ENCODE results near the gene CFAP74. TPM values are rescaled to one million over a fixed set of nuclear protein-coding genes. Genes with fewer than 3 reads are reported as not detected.
"Not testable (repeated sequence)": the region's sequence is repeated elsewhere in the genome, so short reads cannot be mapped to it uniquely, and the experiment has no call there.

CFAP74 gene
- total RNA-seq, 1 donor from 2014 or later, result not detected

DNA sequence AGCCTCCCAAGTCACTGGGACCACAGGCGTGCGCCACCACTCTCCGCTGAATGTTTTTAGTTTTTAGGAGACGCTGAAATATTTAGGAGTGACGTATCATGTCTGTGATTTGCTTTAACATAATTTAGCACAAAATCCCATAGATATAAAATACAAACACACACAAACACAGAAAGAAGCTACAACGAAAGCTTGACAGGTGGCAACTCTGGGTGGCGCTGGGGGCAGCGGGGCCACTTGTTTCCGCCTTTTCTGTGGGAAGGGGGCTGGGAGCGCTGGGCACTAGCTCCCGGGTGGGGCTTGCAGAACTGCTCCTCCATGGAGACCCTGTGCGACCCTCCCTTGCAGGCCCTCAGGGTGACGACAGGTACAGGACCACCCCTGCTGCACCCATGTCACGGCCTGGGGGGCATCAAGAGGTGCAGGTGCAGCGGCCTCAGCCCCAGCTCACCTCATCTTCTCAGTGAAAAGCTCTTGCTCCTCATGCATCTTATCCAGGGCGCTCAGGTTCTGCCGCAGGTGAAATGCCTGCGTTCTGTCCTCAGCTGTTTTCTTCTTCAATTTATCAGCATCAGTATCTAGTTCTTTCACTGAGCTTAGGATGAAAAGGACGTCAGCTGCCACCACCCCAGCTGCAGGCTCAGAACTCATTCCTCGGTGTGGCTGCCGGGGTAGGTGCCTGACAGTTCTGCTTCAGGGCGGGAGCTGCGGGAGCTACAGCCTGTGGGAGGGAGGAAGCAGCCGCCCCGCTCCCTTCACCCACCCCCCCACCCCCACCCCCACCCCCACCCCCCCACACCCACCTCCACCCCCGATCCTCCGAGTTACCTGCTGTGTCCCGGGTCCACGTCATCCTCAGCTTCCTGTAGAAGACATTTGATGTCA, 15.3 kb downstream of the CFAP74 start:
- intact Hi-C loops (cut with micrococcal nuclease), result no loop called here

DNA sequence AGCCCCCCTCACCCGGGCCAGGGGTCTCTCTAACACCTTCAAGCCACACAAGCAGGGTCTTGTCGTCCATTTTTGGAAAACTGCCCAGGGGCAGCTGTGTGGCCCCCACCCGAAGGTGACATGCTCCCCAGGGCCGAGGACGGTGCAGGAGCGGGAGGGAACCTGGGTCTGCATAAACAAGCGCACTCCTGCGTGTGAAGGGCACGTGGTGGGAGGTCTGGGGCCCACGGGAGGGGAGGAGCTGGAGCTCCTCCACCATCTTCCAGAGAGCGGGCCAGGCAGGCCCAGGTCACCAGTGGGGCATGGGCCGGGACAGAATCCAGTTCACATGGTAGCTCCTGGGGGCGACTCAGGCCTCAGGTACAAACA, 16.5 kb downstream of the CFAP74 start:
- intact Hi-C loops (cut with micrococcal nuclease), result no loop called here

DNA sequence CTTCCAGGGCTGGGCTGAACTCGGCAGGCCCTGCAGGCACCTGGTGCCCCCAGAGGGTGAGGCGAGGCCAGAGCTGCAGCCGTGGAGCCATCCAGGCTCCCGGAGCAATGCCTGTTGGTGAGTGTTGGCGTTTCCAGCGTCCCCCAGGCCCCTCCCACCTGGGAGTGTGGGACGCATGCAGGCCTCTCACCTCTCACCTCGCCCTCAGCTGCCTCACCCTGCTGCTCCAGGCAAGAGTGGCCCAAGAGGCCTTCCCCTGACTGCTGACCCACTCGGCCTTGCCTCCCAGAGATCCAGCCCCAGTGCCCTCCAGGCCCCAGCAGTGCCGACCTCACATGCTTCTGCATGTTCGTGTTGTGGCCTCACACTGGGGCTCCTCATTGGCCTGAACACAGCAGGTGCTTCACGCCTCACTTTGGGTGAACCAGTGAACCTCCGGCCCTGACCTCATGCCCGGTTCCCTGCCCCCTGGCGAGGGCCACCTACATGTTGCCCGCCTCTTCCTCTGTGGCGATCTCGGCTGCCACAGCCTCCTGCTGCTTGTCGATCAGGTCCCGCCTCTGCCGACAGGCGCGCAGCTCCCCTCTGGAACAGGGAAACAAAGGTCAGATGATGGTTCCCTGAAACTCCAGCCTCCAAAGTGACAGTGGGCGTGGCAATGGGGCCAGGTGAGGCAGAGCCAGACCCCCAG, 17.0 kb downstream of the CFAP74 start:
- intact Hi-C loops (cut with micrococcal nuclease), result no loop called here

DNA sequence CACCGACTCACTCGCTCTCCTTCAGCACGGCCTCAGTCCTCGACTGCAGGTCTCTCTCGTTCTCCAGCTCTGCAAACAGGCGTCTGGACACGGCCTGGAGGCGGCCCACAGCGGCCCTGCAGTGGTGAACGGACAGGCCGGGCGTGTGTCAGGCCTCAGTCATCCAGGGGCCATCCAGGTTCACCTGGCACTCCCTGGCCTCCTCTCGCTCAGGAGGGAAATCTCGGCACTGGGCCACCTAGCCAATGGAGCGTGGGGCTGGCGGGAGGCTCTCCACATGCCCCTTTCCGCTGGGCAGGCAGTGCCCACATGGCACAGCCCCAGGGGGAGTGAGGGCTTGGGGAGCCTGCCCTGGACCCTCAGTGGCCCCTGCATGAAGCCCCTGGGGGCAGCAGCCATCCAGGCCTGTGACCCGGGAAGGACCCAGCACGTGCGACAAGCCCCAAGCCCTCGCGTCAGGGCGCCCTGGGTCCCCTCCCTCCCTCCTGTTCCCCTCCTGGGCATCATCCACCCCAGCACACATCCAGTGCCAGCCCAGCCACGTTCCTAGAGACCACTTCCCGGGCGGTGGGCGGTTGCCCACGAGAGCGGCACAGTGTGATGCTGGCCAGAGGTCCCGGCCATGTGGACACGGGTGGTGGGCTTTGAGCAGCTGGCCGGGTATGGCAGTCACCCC, 18.1 kb downstream of the CFAP74 start:
- intact Hi-C loops (cut with micrococcal nuclease), result no loop called here

DNA sequence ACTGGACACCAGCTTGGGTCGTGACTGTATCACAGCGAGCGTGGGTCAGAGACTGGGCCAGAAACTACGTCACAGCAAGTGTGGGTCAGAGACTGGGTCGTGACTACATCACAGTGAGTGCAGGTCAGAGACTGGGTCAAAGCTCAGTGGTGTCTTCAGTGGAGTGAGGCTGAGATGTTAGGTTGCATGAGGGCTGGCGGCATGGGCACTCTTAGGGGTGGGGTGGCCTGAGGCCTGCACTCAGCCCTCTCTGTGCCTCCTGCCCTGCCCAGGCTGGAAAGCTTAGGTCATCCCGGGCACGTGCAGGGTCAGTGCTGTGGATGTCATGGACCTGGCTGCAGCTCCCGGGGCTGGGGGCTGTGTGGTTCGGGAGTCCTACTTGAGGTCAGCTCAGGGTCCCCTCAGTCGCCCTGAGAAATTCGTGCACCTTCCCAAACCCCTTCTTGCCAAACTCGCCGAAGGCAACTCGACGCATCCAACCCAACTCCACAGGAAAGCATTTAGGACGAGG, 19.0 kb downstream of the CFAP74 start:
- intact Hi-C loops (cut with micrococcal nuclease), result no loop called here

DNA sequence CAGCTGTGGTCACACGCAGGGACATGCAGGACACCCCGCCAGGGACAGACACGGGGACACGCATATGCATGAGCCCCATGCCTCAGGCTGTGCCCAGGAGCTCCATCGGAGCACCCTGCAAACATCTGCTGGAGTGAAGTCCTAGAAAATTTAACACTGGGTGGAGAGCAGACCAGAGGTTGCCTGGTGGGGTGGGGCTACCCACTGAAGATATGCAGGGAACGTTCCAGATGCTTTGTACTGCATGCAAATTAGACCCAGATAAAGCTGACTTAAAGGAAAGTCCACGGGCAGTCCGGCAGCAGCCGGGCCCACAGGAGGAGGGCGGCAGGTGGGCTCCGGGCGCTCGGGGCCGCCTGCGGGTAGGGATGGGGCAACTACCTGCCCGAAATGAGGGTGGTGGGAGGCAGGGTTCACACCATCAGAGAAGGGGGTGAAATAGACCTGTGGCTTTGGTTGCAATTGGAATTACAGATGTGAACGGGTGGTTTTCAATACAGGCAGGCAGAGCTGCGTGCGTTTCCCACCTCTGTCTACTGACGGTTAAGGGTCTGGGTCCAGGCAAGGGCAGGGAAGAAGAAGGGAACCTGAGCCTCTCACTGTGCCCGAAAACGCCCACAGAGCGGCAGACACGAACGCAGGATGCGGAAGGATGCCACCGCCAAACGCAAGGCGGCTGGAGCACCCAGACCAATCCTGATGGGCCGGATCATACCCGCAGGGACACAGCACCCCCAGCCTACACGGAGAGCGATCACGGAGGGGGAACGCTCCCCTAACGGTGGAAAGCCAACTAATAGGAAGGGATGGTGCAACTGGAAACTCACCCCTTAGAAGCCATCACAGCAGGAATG, 21.0 kb downstream of the CFAP74 start:
- intact Hi-C loops (cut with micrococcal nuclease), result no loop called here

DNA sequence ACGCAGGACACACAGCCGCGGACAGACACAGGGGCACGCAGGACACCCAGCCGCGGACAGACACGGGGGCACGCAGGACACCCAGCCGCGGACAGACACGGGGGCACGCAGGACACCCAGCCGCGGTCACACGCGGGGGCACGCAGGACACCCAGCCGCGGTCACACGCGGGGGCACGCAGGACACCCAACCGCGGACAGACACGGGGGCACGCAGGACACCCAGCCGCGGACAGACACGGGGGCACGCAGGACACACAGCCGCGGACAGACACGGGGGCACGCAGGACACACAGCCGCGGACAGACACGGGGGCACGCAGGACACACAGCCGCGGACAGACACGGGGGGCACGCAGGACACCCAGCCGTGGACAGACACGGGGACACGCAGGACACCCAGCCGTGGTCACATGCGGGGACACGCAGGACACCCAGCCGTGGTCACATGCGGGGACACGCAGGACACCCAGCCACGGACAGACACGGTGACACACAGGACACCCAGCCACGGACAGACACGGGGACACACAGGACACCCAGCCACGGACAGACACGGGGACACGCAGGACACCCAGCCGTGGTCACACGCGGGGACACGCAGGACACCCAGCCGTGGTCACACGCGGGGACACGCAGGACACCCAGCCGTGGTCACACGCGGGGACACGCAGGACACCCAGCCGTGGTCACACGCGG, 21.8 kb downstream of the CFAP74 start:
- intact Hi-C loops (cut with micrococcal nuclease), result not testable (repeated sequence)

DNA sequence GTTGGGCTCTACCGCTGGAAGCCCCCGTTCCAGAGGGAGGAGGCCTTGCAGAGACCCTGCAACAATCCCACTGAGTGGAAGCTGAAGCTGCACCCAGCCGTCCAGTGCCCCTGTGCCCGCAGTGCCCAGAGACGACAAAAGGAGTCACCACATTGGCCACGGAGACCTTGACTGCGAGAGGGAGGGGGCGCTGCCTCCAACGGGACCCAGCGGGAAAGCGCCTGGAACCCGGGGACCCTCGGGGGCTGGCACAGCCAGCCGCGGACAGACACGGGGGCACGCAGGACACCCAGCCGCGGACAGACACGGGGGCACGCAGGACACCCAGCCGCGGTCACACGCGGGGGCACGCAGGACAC, 22.5 kb downstream of the CFAP74 start:
- intact Hi-C loops (cut with micrococcal nuclease), result no loop called here

DNA sequence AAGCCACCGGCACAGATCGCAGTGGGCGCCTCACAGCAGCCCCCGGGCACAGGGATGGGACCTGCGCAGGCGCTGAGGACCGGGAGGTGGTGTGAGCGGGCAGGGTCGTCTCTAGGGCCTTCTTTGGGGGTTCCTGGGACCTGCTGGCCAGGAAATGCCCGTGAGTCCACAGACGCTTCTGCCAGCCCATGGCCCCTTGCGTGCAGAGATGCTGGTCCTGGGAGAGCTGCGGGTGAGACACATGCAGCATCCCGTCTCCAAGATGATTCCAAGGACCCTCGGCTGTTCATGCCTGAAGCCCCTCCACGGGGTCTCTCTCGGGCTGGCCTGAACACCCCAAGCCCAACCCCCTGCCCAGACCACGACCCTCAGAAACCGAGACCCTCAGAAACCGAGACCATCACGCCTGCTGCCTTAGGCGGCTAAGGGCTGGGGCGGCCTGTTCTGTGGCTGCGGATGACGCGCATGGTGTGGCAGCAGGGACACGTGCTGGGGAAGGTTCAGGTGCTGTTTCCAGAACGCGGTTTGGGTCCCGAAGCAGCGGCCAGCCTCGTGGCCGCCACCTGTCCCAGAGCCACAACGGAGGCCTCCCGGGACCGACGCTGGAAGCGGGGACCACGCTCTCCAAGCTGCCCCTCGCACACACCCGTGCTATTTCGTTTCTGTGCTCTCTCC, 23.0 kb downstream of the CFAP74 start:
- intact Hi-C loops (cut with micrococcal nuclease), result no loop called here

DNA sequence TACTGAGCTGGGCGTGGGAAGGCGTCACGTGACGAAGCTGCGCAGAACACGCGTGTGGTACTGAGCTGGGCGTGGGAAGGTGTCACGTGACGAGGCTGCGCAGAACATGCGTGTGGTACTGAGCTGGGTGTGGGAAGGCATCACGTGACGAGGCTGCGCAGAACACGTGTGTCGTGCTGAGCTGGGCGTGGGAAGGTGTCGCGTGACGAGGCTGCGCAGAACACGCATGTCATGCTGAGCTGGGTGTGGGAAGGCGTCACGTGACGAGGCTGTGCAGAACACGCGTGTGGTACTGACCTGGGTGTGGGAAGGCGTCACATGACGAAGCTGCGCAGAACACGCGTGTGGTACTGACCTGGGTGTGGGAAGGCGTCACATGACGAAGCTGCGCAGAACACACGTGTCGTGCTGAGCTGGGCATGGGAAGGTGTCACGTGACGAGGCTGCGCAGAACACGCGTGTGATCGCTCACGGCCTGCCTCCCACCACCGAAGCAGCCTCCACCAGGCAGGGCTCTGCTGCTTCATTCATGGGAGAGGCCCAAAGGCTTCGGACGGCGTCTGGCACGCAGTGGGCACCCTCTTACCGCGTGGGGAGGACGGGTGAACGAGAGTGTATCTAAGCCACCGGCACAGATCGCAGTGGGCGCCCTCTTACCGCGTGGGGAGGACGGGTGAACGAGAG, 24.0 kb downstream of the CFAP74 start:
- intact Hi-C loops (cut with micrococcal nuclease), result no loop called here

DNA sequence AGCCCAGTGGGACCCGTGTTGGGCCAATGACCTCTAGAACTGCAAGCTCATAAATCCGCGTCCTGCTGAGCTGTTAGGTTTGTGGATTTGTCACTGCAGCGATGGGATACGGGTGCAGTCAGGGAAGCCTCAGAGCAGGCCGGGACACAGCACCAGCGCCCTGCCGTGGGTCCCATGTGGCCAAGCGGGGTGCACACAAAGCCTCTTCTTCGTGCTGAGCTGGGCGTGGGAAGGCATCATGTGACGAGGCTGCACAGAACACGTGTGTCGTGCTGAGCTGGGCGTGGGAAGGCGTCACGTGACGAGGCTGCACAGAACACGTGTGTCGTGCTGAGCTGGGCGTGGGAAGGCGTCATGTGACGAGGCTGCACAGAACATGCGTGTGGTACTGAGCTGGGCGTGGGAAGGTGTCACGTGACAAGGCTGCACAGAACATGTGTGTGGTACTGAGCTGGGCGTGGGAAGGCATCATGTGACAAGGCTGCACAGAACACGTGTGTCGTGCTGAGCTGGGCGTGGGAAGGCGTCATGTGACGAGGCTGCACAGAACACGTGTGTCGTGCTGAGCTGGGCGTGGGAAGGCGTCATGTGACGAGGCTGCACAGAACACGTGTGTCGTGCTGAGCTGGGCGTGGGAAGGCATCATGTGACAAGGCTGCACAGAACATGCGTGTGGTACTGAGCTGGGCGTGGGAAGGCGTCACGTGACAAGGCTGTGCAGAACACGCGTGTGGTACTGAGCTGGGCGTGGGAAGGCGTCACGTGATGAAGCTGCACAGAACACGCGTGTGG, 24.7 kb downstream of the CFAP74 start:
- intact Hi-C loops (cut with micrococcal nuclease), result not testable (repeated sequence)

DNA sequence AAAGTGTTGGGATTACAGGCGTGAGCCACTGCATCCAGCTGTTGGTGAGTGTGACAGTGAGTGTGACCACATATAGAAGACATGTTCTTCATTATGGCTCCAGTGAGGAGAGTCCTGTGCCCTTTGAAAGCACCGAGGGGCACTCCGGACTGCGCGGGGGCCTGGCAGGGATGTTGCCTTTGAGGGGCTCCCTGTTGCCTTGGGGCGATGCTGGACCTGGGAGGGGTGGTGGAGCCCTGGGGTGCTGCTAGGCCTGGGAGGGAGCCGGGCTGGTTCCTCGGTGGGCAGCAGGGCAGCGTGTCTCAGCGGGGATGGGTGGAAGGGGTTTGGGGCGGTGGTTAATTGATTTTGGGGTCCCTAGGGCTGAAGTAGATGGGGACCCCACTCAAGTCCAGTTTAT, 25.5 kb downstream of the CFAP74 start:
- intact Hi-C loops (cut with micrococcal nuclease), result no loop called here

DNA sequence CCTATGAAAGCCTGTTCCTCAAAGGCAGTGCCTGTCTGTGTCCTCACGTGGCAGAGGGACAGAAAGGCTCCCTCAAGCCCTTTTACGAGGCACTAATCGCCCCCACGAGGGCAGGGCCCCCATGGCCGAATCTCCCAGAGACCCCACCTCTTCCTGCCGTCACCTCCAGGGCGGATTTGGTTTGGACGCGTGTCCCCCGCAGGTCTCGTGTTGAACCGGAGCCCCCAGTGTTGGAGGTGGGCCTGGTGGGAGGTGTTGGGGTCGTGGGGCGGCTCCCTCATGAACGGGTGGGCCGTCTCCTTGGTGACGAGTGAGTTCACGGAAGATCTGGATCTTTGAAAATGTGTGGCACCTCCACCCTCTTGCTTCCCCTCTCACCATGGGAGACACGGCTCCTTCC, 27.6 kb downstream of the CFAP74 start:
- intact Hi-C loops (cut with micrococcal nuclease), result no loop called here

DNA sequence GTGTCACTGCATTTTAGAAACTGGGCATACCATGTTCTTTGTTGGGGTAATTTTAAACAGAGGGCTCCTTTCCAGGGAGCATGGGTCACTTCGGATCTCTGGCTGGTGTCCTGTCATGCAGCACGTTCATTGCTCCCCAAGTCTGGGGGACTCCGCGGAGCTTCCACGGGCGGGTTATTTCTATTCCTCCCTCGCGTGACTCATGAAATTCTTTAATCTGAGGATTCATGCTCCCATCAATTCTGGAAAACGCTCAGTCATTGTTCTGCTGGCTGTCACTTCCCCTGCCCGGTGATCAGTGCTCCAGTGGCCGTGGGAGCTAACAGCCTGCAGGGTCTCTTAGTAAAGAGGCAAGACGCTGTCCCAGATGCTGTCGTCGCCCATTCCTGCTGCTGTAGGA, 28.1 kb downstream of the CFAP74 start:
- intact Hi-C loops (cut with micrococcal nuclease), result no loop called here

DNA sequence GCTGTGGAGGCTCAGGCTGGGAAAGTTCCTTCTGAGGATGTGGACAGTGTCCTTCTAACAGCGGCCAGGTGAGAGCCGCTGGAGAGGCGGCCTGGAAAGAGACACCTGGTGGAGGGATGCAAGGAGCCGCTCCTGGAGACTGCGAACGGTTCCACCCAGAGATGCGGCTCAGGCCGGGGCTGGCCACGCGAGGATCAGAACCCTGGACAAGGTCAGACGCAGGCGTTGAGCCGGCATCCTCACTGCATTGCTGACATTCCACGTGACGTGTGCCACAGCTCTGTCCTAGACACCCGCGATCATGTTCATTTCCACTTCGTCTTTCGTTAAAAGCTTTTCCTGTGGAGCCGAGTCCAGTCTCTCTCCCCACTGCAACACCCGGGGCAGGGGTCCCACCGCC, 28.8 kb downstream of the CFAP74 start:
- intact Hi-C loops (cut with micrococcal nuclease), result no loop called here

DNA sequence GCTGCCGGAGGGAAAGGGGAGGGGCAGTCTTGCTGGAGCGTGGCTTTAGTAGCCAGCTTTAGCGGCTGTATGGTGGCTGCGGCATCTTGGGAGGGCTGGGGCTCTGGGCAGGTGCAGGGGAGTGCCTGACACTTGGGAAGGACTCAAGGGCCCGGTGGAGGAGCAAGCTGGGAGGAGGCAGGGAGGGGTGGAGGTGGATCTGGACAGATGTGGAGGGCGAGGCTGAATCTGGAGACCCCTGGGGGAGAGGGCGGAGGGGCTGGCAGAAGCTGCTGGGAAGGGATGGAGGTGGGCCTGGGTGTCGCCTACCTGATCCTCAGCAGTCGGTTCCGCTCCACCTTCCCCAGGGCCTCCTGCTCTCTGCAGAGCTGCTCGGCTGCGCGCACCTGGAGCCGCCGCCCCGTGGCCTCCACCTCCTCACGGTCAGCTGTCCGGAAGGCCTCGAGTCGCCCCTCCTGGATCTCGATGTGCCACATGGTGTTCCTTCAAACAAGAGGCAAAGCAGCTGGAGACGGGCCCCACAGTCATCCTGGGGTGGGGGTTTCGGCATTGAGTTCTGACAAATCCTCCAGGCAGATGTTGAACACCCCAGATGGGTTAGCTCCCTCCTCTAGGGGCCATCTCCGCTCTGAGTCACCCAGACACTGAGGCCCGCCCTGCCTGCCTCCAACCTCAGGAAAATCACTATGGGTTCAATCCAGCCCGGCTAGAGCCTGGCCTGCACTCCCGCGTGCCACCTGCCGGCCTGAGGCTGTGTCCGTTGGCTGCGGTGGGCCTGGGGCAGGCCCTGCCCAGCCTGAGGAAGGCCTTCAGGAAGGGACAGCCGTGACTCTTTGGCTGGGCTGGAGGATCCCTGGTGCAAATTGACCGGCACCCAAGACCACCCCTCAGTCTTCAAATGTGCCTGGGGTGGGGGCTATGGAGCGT, 29.6 kb downstream of the CFAP74 start:
- intact Hi-C loops (cut with micrococcal nuclease), result no loop called here

DNA sequence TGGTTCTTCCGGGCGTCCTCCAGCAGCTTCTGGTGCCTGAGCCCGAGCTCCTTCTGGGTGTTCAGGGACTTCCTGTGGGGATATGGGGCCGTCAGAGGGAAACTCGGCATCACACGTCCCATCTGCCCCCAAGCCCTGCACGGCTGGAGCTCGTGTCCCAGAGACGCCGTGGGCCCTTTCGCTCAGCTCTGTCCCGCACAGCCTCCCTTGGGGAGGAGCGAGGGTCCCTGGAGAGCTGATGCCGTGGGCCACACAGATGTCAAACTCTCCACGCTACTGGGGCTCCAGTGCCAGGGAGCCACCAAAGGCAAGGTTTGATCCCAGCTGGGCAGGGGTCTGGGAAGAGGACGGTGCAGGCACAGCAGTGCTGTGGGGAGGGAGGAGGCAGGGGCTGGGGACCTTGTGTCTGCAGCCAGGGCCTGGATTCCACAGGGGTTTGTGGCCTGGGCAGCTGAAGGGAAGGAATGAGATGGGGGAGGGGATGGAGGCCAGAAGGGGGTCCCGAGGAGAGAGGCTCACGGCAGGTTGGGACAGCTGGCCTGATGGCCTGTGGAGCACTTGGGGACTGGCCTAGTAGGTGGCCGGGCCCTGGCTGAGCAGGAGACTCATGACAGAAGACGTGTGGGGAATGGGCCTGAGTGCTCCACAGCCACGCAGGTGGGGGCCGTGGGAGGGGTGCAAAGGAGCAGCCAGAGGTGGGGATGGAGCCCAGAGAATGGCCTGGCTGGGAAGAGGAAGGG, 30.4 kb downstream of the CFAP74 start:
- intact Hi-C loops (cut with micrococcal nuclease), result no loop called here

All from T-helper 1 cell treated with Interleukin-12 subunit alpha and Interleukin-12 subunit beta and Interleukin-4 antibody, amounts not matched to agents 30 ng/mL and 1 ng/mL, for 36 hours (primary cell).